ENCODE results near the gene CHRNA1. TPM values are rescaled to one million over a fixed set of nuclear protein-coding genes. Genes with fewer than 3 reads are reported as not detected.

CHRNA1 gene
- total and polyA plus RNA-seq, 2 experiments from 2014 or later: not detected

DNA sequence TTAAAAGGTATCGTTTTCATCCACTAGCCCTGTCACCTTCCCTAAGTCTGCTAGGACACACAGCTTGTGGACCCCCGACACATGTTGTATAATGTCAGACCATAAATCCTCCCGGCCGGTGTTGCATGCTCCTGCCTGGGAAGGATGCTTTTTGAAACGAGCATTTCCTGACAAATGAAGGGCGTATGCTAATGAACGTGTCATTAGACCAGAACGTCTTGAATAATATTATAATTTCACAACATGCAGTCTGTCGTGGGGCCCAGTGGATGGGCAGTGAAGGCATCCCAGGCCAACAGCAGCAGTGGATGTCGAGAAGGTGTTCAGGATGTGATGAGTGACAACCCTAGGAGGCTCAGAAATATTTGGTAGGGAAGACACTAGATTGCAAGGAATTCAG lies 7.5 kb downstream of the CHRNA1 start:
- Histone ChIP-seq H3K4me2 (no peak overlapping the region), H3K9me2 (ENCODE audit: insufficient read depth) (peaks cover 2% of the 10 kb centered on the region; the same call in 1 of the 2 replicates), H3F3A (replicated peaks; ENCODE audit: low read depth) (no peaks in the 10 kb centered on the region), H3K36me3 (ENCODE audit: insufficient read depth) (no peaks in the 10 kb centered on the region), H3K27me3 (ENCODE audit: insufficient read depth) (no peaks in the 10 kb centered on the region), H2AFZ (no peak overlapping the region), H3K4me3 (no peak overlapping the region), H3K4me1 (ENCODE audit: insufficient read depth) (0 out of 2 replicates have a peak, but pooled peaks cover 2% of the 10 kb centered on the region), H4K20me1 (replicated peaks; ENCODE audit: insufficient read depth) (no peaks in the 10 kb centered on the region), H3K79me2 (replicated peaks; ENCODE audit: insufficient read depth) (no peaks in the 10 kb centered on the region), H3K27ac (ENCODE audit: low read depth) (no peak overlapping the region)
- TF ChIP-seq, protein P1, sequence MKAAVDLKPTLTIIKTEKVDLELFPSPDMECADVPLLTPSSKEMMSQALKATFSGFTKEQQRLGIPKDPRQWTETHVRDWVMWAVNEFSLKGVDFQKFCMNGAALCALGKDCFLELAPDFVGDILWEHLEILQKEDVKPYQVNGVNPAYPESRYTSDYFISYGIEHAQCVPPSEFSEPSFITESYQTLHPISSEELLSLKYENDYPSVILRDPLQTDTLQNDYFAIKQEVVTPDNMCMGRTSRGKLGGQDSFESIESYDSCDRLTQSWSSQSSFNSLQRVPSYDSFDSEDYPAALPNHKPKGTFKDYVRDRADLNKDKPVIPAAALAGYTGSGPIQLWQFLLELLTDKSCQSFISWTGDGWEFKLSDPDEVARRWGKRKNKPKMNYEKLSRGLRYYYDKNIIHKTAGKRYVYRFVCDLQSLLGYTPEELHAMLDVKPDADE (IDR thresholded peaks at IDR 0.05): no peak
- TF ChIP-seq POLR2AphosphoS5 (IDR thresholded peaks at IDR 0.05; ENCODE audit: low read depth) (no peak), ZNF114 (CRISPR knock-in tag; IDR thresholded peaks at IDR 0.05) (no peak), JUNB (IDR thresholded peaks at IDR 0.05; ENCODE audit: unreplicated experiment) (no peak), ZNF331 (CRISPR knock-in tag; IDR thresholded peaks at IDR 0.05; ENCODE audit: low read depth) (no peak)
- TF ChIP-seq, protein P2, sequence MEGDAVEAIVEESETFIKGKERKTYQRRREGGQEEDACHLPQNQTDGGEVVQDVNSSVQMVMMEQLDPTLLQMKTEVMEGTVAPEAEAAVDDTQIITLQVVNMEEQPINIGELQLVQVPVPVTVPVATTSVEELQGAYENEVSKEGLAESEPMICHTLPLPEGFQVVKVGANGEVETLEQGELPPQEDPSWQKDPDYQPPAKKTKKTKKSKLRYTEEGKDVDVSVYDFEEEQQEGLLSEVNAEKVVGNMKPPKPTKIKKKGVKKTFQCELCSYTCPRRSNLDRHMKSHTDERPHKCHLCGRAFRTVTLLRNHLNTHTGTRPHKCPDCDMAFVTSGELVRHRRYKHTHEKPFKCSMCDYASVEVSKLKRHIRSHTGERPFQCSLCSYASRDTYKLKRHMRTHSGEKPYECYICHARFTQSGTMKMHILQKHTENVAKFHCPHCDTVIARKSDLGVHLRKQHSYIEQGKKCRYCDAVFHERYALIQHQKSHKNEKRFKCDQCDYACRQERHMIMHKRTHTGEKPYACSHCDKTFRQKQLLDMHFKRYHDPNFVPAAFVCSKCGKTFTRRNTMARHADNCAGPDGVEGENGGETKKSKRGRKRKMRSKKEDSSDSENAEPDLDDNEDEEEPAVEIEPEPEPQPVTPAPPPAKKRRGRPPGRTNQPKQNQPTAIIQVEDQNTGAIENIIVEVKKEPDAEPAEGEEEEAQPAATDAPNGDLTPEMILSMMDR (conservative IDR thresholded peaks at IDR 0.05; ENCODE audit: low read depth in 2 of 2): no peak
- TF ChIP-seq, protein P3, sequence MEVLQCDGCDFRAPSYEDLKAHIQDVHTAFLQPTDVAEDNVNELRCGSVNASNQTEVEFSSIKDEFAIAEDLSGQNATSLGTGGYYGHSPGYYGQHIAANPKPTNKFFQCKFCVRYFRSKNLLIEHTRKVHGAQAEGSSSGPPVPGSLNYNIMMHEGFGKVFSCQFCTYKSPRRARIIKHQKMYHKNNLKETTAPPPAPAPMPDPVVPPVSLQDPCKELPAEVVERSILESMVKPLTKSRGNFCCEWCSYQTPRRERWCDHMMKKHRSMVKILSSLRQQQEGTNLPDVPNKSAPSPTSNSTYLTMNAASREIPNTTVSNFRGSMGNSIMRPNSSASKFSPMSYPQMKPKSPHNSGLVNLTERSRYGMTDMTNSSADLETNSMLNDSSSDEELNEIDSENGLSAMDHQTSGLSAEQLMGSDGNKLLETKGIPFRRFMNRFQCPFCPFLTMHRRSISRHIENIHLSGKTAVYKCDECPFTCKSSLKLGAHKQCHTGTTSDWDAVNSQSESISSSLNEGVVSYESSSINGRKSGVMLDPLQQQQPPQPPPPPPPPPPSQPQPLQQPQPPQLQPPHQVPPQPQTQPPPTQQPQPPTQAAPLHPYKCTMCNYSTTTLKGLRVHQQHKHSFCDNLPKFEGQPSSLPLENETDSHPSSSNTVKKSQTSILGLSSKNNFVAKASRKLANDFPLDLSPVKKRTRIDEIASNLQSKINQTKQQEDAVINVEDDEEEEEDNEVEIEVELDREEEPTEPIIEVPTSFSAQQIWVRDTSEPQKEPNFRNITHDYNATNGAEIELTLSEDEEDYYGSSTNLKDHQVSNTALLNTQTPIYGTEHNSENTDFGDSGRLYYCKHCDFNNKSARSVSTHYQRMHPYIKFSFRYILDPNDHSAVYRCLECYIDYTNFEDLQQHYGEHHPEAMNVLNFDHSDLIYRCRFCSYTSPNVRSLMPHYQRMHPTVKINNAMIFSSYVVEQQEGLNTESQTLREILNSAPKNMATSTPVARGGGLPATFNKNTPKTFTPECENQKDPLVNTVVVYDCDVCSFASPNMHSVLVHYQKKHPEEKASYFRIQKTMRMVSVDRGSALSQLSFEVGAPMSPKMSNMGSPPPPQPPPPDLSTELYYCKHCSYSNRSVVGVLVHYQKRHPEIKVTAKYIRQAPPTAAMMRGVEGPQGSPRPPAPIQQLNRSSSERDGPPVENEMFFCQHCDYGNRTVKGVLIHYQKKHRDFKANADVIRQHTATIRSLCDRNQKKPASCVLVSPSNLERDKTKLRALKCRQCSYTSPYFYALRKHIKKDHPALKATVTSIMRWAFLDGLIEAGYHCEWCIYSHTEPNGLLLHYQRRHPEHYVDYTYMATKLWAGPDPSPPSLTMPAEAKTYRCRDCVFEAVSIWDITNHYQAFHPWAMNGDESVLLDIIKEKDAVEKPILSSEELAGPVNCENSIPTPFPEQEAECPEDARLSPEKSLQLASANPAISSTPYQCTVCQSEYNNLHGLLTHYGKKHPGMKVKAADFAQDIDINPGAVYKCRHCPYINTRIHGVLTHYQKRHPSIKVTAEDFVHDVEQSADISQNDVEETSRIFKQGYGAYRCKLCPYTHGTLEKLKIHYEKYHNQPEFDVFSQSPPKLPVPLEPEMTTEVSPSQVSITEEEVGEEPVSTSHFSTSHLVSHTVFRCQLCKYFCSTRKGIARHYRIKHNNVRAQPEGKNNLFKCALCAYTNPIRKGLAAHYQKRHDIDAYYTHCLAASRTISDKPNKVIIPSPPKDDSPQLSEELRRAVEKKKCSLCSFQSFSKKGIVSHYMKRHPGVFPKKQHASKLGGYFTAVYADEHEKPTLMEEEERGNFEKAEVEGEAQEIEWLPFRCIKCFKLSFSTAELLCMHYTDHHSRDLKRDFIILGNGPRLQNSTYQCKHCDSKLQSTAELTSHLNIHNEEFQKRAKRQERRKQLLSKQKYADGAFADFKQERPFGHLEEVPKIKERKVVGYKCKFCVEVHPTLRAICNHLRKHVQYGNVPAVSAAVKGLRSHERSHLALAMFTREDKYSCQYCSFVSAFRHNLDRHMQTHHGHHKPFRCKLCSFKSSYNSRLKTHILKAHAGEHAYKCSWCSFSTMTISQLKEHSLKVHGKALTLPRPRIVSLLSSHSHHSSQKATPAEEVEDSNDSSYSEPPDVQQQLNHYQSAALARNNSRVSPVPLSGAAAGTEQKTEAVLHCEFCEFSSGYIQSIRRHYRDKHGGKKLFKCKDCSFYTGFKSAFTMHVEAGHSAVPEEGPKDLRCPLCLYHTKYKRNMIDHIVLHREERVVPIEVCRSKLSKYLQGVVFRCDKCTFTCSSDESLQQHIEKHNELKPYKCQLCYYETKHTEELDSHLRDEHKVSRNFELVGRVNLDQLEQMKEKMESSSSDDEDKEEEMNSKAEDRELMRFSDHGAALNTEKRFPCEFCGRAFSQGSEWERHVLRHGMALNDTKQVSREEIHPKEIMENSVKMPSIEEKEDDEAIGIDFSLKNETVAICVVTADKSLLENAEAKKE (CRISPR knock-in tag; IDR thresholded peaks at IDR 0.05): no peak
- H3K4me1 Mint-ChIP-seq: peaks cover 1% of the 10 kb centered on the region; the same call in 1 of the 3 replicates
- ATAC-seq (no peak), DNase-seq (ENCODE audit: low spot score) (no peak)
- no peaks in the 10 kb centered on the region for H3K9me3 Mint-ChIP-seq
- H3K4me3 Mint-ChIP-seq: no peak overlapping the region
- no peaks in the 10 kb centered on the region for H3K36me3 Mint-ChIP-seq (ENCODE audit: low read depth)
- H3K27ac Mint-ChIP-seq: peak overlapping the region; percentile 17; the same call in 1 of the 2 replicates
- peaks cover 1% of the 10 kb centered on the region for H3K27me3 Mint-ChIP-seq (ENCODE audit: insufficient read depth, low read depth, poor library complexity)

All from GM23338 (cell line).